Measurements from ENCODE around the gene PI4K2A.

The PI4K2A gene

DNA sequence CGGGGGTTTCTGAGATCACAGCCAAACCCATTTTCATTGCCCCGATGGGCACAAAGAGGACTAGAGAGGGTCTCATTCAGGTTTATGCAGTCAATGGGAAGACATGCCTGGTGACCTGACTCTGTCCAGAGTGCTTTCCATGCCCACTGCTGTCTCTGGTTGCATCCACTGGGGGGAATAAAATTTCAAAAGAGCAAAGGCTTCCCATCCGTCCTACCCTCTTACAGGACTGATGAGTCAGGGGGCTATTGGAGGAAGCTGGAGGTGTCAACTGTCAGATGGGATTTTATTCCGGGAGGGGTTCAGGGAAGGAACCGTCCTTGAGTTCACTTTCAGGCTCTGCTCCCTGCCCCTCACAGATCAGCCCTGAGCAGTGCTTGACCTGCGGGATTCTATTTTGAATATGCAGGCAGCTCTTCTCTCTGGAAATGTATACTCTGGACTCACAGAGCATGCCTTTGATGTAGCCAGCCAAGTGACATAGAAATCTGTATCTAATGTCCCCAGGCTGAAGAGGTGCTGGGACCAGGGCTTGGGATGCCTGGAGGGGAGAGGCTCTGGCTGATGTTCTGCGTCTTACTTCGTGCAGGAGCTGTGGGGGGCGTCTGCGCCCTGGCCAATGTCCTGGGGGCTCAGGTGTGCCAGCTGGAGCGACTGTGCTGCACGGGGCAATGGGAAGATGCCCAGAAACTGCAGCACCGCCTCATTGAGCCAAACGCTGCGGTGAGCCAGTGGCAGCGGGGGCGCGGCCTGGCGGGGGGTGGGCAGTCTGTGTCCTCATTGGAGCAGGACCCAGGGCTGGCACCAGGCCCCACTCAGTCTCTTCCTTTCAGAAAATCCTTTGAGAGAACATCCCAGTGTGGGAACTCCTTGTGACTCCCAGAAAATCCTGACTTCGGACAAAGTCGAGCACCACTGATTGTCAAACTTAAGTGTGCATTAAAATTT lies 38.9 kb upstream of the PI4K2A start:
- Histone ChIP-seq H3K9ac (ENCODE audit: low read depth in 1 of 2, low read length in 2 of 2) (no peak overlapping the region), H3K4me3 (ENCODE audit: low read depth in 1 of 2, low read length in 2 of 2) (no peak overlapping the region), H3K4me1 (ENCODE audit: control insufficient read depth in 1 of 2, insufficient read depth in 2 of 2, low read length in 2 of 2) (no peaks in the 10 kb centered on the region), H3K9me3 (ENCODE audit: control insufficient read depth in 1 of 2, low read length in 2 of 2) (no peaks in the 10 kb centered on the region), H3K36me3 (ENCODE audit: control insufficient read depth in 1 of 2, insufficient read depth in 2 of 2, low read length in 2 of 2) (no peaks in the 10 kb centered on the region), H3K27ac (ENCODE audit: low read depth, low read length) (no peak overlapping the region), H3K27me3 (ENCODE audit: control insufficient read depth in 1 of 2, insufficient read depth in 2 of 2, low read length in 2 of 2) (no peaks in the 10 kb centered on the region)

GRCh38 chr10:97607095-97607636 lies 33.3 kb upstream of the PI4K2A start:
- Histone ChIP-seq H3K27ac (ENCODE audit: low read depth, low read length) (no peak overlapping the region), H3K9ac (ENCODE audit: low read depth in 1 of 2, low read length in 2 of 2) (no peak overlapping the region), H3K36me3 (ENCODE audit: control insufficient read depth in 1 of 2, insufficient read depth in 2 of 2, low read length in 2 of 2) (no peaks in the 10 kb centered on the region), H3K27me3 (ENCODE audit: control insufficient read depth in 1 of 2, insufficient read depth in 2 of 2, low read length in 2 of 2) (no peaks in the 10 kb centered on the region), H3K9me3 (ENCODE audit: control insufficient read depth in 1 of 2, low read length in 2 of 2) (no peaks in the 10 kb centered on the region), H3K4me1 (ENCODE audit: control insufficient read depth in 1 of 2, insufficient read depth in 2 of 2, low read length in 2 of 2) (no peaks in the 10 kb centered on the region), H3K4me3 (ENCODE audit: low read depth in 1 of 2, low read length in 2 of 2) (no peak overlapping the region)

GRCh38 chr10:97608991-97609561 lies 31.4 kb upstream of the PI4K2A start:
- Histone ChIP-seq H3K4me3 (ENCODE audit: low read depth in 1 of 2, low read length in 2 of 2) (no peak overlapping the region), H3K9me3 (ENCODE audit: control insufficient read depth in 1 of 2, low read length in 2 of 2) (no peaks in the 10 kb centered on the region), H3K27ac (ENCODE audit: low read depth, low read length) (no peak overlapping the region), H3K36me3 (ENCODE audit: control insufficient read depth in 1 of 2, insufficient read depth in 2 of 2, low read length in 2 of 2) (no peaks in the 10 kb centered on the region), H3K4me1 (ENCODE audit: control insufficient read depth in 1 of 2, insufficient read depth in 2 of 2, low read length in 2 of 2) (no peaks in the 10 kb centered on the region), H3K9ac (ENCODE audit: low read depth in 1 of 2, low read length in 2 of 2) (no peak overlapping the region), H3K27me3 (ENCODE audit: control insufficient read depth in 1 of 2, insufficient read depth in 2 of 2, low read length in 2 of 2) (no peaks in the 10 kb centered on the region)

- no peaks in the 10 kb centered on the region for H3K36me3 ChIP-seq (ENCODE audit: control insufficient read depth in 1 of 2, insufficient read depth in 2 of 2, low read length in 2 of 2)
- H3K27ac ChIP-seq (ENCODE audit: low read depth, low read length): no peak overlapping the region
- H3K27me3 ChIP-seq (ENCODE audit: control insufficient read depth in 1 of 2, insufficient read depth in 2 of 2, low read length in 2 of 2): no peaks in the 10 kb centered on the region
- H3K4me3 ChIP-seq (ENCODE audit: low read depth in 1 of 2, low read length in 2 of 2): no peak overlapping the region
- no peak overlapping the region for H3K9ac ChIP-seq (ENCODE audit: low read depth in 1 of 2, low read length in 2 of 2)
- no peaks in the 10 kb centered on the region for H3K9me3 ChIP-seq (ENCODE audit: control insufficient read depth in 1 of 2, low read length in 2 of 2)
- H3K4me1 ChIP-seq (ENCODE audit: control insufficient read depth in 1 of 2, insufficient read depth in 2 of 2, low read length in 2 of 2): no peaks in the 10 kb centered on the region
Observed at GRCh38 chr10:97611473-97611872, 29.0 kb upstream of the PI4K2A start.

- H3K27me3 ChIP-seq (ENCODE audit: control insufficient read depth in 1 of 2, insufficient read depth in 2 of 2, low read length in 2 of 2): no peaks in the 10 kb centered on the region
- no peak overlapping the region for H3K9ac ChIP-seq (ENCODE audit: low read depth in 1 of 2, low read length in 2 of 2)
- H3K9me3 ChIP-seq (ENCODE audit: control insufficient read depth in 1 of 2, low read length in 2 of 2): no peaks in the 10 kb centered on the region
- H3K4me1 ChIP-seq (ENCODE audit: control insufficient read depth in 1 of 2, insufficient read depth in 2 of 2, low read length in 2 of 2): no peaks in the 10 kb centered on the region
- no peaks in the 10 kb centered on the region for H3K36me3 ChIP-seq (ENCODE audit: control insufficient read depth in 1 of 2, insufficient read depth in 2 of 2, low read length in 2 of 2)
- no peak overlapping the region for H3K27ac ChIP-seq (ENCODE audit: low read depth, low read length)
- no peak overlapping the region for H3K4me3 ChIP-seq (ENCODE audit: low read depth in 1 of 2, low read length in 2 of 2)
Observed at GRCh38 chr10:97612386-97612785, 28.1 kb upstream of the PI4K2A start.

DNA sequence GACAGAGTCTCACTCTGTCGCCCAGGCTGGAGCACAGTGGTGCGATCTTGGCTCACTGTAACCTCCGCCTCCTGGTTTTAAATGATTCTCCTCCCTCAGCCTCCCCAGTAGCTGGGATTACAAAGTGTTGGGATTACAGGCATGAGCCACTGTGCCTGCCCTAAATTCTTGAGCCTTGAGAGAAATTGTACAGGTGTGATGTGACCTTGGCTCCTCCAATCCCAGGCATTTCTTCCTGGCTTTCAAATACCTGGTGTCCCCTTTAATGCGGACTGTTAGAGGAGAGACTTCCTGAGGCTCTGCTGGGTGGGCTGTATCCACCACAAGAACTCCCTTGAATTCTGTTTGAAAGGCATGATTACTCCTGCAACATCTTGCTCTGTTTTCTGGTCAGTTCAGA lies 22.2 kb upstream of the PI4K2A start:
- H3K4me1 ChIP-seq (ENCODE audit: control insufficient read depth in 1 of 2, insufficient read depth in 2 of 2, low read length in 2 of 2): no peaks in the 10 kb centered on the region
- no peak overlapping the region for H3K9ac ChIP-seq (ENCODE audit: low read depth in 1 of 2, low read length in 2 of 2)
- H3K36me3 ChIP-seq (ENCODE audit: control insufficient read depth in 1 of 2, insufficient read depth in 2 of 2, low read length in 2 of 2): no peaks in the 10 kb centered on the region
- H3K27ac ChIP-seq (ENCODE audit: low read depth, low read length): no peak overlapping the region
- no peaks in the 10 kb centered on the region for H3K27me3 ChIP-seq (ENCODE audit: control insufficient read depth in 1 of 2, insufficient read depth in 2 of 2, low read length in 2 of 2)
- H3K4me3 ChIP-seq (ENCODE audit: low read depth in 1 of 2, low read length in 2 of 2): no peak overlapping the region
- H3K9me3 ChIP-seq (ENCODE audit: control insufficient read depth in 1 of 2, low read length in 2 of 2): no peaks in the 10 kb centered on the region

DNA sequence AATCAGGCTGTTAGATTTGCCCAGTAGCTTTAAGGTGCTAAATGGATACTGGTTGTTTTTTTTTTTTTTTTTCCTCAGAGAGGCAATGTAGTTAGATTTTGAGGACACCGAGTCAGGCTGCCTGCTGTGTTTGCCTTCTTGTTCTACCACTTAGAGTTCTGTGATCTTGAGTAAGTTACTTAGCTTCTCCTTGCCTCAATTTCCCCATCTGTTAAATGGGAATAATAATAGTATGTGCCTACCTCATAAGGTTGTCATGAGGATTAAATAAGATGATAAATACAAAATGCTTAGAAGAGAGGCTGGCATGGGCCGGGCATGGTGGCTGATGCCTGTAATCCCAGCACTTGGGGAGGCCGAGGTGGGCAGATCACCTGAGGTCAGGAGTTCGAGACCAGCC lies 21.7 kb upstream of the PI4K2A start:
- H3K27ac ChIP-seq (ENCODE audit: low read depth, low read length): no peak overlapping the region
- H3K36me3 ChIP-seq (ENCODE audit: control insufficient read depth in 1 of 2, insufficient read depth in 2 of 2, low read length in 2 of 2): no peaks in the 10 kb centered on the region
- no peak overlapping the region for H3K9ac ChIP-seq (ENCODE audit: low read depth in 1 of 2, low read length in 2 of 2)
- no peaks in the 10 kb centered on the region for H3K27me3 ChIP-seq (ENCODE audit: control insufficient read depth in 1 of 2, insufficient read depth in 2 of 2, low read length in 2 of 2)
- H3K4me1 ChIP-seq (ENCODE audit: control insufficient read depth in 1 of 2, insufficient read depth in 2 of 2, low read length in 2 of 2): no peaks in the 10 kb centered on the region
- no peak overlapping the region for H3K4me3 ChIP-seq (ENCODE audit: low read depth in 1 of 2, low read length in 2 of 2)
- no peaks in the 10 kb centered on the region for H3K9me3 ChIP-seq (ENCODE audit: control insufficient read depth in 1 of 2, low read length in 2 of 2)

GRCh38 chr10:97623277-97623676 lies 17.2 kb upstream of the PI4K2A start:
- no peak overlapping the region for H3K27ac ChIP-seq (ENCODE audit: low read depth, low read length)
- H3K4me1 ChIP-seq (ENCODE audit: control insufficient read depth in 1 of 2, insufficient read depth in 2 of 2, low read length in 2 of 2): no peaks in the 10 kb centered on the region
- no peaks in the 10 kb centered on the region for H3K9me3 ChIP-seq (ENCODE audit: control insufficient read depth in 1 of 2, low read length in 2 of 2)
- no peaks in the 10 kb centered on the region for H3K36me3 ChIP-seq (ENCODE audit: control insufficient read depth in 1 of 2, insufficient read depth in 2 of 2, low read length in 2 of 2)
- no peak overlapping the region for H3K4me3 ChIP-seq (ENCODE audit: low read depth in 1 of 2, low read length in 2 of 2)
- no peaks in the 10 kb centered on the region for H3K27me3 ChIP-seq (ENCODE audit: control insufficient read depth in 1 of 2, insufficient read depth in 2 of 2, low read length in 2 of 2)
- no peak overlapping the region for H3K9ac ChIP-seq (ENCODE audit: low read depth in 1 of 2, low read length in 2 of 2)

DNA sequence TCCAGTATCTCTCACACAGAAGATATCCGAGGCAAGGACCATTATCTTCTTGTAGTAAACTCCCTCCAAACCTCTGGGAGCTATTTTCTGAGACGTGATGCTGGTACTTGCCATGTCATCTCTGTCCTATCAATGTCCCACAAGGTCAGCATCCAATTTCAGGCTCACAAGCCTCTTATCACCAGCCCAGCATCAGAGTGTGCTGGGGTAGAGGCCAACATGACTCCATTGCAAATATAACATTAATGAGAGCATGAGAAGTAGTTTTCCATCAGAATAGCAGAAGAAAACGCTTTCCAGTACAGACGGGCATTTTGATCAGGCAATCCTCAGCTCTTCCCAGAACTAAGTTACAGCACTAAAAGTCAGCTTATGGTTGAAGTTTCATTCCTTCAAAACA lies 12.7 kb upstream of the PI4K2A start:
- no peak overlapping the region for H3K27ac ChIP-seq (ENCODE audit: low read depth, low read length)
- no peaks in the 10 kb centered on the region for H3K9me3 ChIP-seq (ENCODE audit: control insufficient read depth in 1 of 2, low read length in 2 of 2)
- peaks cover 2 to 3% of the 10 kb centered on the region in 2 donors for H3K4me1 ChIP-seq (ENCODE audit: control insufficient read depth in 1 of 2, insufficient read depth in 2 of 2, low read length in 2 of 2)
- H3K9ac ChIP-seq (ENCODE audit: low read depth in 1 of 2, low read length in 2 of 2): no peak overlapping the region
- no peaks in the 10 kb centered on the region for H3K36me3 ChIP-seq (ENCODE audit: control insufficient read depth in 1 of 2, insufficient read depth in 2 of 2, low read length in 2 of 2)
- no peaks in the 10 kb centered on the region for H3K27me3 ChIP-seq (ENCODE audit: control insufficient read depth in 1 of 2, insufficient read depth in 2 of 2, low read length in 2 of 2)
- H3K4me3 ChIP-seq (ENCODE audit: low read depth in 1 of 2, low read length in 2 of 2): no peak overlapping the region

DNA sequence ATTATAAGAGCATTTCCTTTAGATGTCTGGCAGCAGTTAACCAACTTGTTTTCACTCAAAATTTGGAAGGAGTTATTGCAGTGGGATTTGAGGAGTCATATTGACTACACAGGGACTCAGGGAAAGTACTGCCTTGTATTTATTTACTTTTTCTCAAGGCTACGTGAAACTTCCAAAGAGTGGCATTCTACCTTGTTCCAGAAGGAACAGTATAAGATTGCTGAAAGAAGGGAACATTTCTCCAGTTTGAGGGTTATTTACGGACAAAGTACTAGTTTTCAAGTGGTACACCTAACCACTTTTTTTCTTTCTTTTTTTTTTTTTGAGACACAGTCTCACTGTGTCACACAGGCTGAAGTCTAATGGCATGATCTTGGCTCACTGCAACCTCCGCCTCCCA lies 12.2 kb upstream of the PI4K2A start:
- Histone ChIP-seq H3K9me3 (ENCODE audit: control insufficient read depth in 1 of 2, low read length in 2 of 2) (no peaks in the 10 kb centered on the region), H3K27ac (ENCODE audit: low read depth, low read length) (no peak overlapping the region), H3K9ac (ENCODE audit: low read depth in 1 of 2, low read length in 2 of 2) (no peak overlapping the region), H3K4me1 (ENCODE audit: control insufficient read depth in 1 of 2, insufficient read depth in 2 of 2, low read length in 2 of 2) (peaks cover 4 to 5% of the 10 kb centered on the region in 2 donors), H3K4me3 (ENCODE audit: low read depth in 1 of 2, low read length in 2 of 2) (no peak overlapping the region), H3K27me3 (ENCODE audit: control insufficient read depth in 1 of 2, insufficient read depth in 2 of 2, low read length in 2 of 2) (no peaks in the 10 kb centered on the region), H3K36me3 (ENCODE audit: control insufficient read depth in 1 of 2, insufficient read depth in 2 of 2, low read length in 2 of 2) (no peaks in the 10 kb centered on the region)
